DOHH2 (cell line): ENCODE results near the gene KCNK1.

Experiments used
- CTCF ChIP-seq: fragments of 200-600 bp; sonication (generic); IDR thresholded peaks from one replicate; pipeline ENCODE4 v1.5.1; 2014; ENCODE audit warnings: antibody characterized with exemption, mild to moderate bottlenecking, low read depth, low read length; ENCODE audit not compliant: poor library complexity, severe bottlenecking
- EZH2phosphoT487 ChIP-seq: fragments of 200-600 bp; sonication (generic); IDR thresholded peaks from 2 replicates; pipeline ENCODE4 v1.6.1; 2017; ENCODE audit warnings: borderline replicate concordance, mild to moderate bottlenecking, antibody characterized with exemption, low read length, moderate library complexity, mixed read lengths

- no peak for TF ChIP-seq EZH2phosphoT487
- TF ChIP-seq CTCF: no peak
Measured at GRCh38 chr1:233638513-233638912, 24.6 kb downstream of the KCNK1 start.
